GM21528 (cell line): Measurements from ENCODE around the gene ADGRG1.

Source experiments
- ATAC-seq: cut with Tn5 transposase; IDR thresholded peaks from one replicate; pipeline ENCODE4 v1.9.1; 2021; ENCODE audit warnings: mild to moderate bottlenecking, moderate library complexity; ENCODE audit not compliant: unreplicated experiment, low FRiP score

The ADGRG1 gene

GRCh38 chr16:57679767-57680482 is 51.5 kb downstream of the ADGRG1 start:
- no peak for ATAC-seq

DNA sequence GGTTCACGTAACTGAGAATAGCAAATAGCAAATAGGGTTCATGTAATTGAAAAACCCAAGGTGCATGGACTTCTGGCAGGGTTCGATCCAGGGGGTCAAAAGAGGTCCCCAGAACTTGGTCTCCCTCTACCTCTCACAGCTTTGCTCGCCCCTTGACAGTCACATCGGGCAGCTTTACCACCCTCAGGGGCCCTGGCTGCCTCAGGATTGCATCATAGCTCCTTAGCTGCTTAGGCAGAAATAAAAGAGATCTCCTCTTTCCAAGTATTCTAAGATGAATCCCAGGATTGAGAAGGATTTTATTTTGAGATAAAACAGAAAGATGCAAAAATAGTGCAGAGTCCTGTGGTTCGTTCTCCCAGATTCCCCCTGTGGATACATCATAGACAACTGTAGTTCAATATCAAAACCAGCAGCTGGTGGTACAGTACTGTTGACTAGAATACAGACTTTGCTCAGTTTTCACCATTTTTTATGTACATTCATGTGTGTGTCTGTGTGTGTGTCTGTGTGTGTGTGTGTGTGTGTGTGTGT is 52.5 kb downstream of the ADGRG1 start:
- ATAC-seq, result no peak

DNA sequence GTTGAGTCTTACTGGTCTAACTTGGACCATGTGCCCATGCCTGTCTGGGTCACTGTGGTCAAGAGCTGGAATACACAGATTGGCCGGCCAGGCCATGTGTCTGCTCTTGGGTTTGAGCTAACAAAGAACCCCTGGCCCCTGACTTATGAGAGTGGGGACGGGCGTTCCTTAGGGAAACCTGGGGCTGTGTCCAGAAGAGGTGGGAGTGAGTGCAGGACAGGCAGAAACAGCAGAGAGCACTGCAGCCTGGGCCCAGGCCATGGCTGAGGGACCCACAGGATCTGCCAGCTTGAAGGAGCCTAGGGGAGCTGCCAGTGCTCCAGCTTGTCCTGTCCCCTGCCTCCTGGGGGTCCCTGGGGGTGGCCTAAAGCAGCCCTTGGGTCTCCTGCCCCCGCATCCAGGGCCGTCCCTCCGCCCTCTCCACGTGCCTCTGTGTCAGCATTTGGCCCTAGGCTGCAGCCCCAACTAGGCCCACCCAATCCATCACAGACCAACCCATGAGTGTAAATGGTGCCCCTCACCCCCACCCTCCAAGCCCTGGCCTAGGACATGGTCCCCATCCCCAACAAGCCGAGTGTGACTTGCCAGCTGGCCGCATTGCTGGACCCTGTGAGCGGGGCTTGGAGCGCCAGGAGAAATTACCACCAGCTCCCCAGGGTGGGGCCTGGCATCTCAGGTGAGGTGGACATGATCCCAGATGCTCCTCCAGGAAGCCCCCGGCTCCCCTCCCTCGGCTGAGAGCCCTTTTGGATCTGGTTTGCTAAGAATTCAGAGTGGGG is 53.7 kb downstream of the ADGRG1 start:
- ATAC-seq, result no peak

DNA sequence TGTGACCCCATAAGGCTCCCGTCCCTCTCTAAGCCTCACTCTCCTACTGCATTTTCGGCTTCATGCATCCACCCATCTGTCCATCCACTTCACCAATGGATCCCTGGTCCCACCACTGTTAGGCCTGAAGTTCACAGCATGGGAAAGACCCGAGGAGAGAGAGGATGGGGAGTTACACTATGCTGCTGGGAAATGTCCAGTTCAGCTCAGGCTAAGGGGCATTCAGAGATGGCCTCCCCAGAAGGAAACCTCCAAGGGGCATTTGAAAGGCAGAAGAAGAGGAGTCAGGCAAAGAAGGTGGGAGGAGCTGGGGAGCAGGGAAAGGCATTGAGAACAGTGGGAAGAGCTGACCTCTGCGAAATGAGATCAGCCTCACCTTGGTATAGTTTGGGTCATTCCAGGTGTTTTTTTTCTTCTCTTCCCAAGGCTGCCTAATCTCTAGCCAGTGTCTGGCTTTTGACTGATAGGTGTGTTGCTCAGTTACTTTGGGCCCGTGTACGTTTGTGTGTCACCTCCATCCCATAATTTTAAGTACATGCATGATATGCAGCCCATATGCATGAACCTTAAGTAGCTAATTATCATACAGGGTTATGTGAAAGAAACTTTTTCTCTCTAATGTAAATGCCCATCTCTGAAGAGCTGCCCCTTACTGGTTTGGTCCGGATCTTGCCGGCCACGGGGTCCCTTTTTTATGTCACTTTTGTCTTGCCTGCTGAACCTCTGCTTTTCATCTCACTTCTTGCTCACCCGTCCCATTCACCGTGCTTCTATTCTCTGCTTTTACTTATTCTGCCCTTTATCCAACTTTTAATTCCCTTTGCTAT is 54.6 kb downstream of the ADGRG1 start:
- no peak for ATAC-seq

DNA sequence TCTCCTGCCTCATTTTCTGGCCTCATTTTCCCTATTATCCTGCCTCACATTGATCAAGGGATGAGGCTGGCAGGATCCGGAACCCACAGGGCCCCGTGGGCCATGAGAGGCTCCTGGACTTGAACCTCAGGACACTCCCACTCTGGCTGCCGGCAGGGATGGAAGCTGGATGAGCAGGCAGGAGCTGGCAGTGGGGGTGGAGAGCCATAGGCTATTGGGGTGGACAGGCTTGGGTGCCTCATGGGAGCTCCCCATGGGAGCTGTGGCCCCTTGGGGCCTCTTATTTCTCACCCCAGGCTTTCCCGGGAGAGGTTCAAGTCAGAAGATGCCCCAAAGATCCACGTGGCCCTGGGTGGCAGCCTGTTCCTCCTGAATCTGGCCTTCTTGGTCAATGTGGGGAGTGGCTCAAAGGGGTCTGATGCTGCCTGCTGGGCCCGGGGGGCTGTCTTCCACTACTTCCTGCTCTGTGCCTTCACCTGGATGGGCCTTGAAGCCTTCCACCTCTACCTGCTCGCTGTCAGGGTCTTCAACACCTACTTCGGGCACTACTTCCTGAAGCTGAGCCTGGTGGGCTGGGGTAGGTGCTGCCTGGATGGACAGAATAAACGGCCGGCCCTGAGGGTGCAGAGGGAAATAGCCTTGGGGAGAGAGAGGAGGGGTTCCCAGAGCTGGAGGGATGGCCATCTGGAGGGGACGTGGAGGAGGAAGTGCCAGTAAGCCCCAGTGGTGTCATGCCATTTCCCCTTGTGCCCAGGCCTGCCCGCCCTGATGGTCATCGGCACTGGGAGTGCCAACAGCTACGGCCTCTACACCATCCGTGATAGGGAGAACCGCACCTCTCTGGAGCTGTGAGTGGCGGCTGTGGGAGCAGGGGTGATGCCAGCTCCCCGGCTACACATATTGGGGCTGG is 55.5 kb downstream of the ADGRG1 start:
- ATAC-seq, result no peak

DNA sequence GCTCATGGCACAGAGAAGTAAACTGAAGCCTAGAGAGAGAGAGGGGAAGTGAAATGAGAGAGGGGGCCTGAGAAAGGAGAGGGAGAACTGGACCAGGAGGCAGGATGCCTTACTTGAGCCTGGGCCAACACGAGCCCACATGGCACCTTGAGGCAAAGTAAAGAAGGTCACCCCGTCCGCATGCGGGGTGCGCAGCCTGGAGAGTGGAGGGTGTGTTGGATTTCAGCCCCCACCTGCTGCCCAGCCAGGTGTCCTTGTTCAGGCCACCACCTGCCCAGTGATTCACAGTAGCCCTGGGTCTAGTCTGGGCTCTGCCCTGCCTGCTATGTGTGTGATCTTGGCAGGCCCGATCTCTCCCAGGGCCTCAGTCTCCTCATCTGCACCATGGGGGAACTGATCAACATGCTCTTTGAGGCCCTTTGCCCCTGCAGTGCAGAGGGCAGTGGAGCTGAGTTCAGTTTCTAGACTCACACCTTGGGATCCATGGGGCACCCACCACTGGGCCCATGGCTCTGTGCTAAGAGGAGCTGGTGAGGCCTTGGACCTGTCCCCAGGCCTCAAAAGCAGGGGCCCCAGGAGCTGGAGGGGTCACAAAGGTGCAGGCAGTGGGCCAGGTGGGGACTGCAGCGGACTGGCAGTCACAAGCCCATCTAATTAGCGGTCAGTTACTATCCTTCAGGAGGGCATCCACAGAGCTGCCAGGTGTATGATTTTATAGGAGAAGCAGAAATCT is 56.4 kb downstream of the ADGRG1 start:
- no peak for ATAC-seq

GRCh38 chr16:57685633-57686032 is 57.2 kb downstream of the ADGRG1 start:
- ATAC-seq, result no peak

DNA sequence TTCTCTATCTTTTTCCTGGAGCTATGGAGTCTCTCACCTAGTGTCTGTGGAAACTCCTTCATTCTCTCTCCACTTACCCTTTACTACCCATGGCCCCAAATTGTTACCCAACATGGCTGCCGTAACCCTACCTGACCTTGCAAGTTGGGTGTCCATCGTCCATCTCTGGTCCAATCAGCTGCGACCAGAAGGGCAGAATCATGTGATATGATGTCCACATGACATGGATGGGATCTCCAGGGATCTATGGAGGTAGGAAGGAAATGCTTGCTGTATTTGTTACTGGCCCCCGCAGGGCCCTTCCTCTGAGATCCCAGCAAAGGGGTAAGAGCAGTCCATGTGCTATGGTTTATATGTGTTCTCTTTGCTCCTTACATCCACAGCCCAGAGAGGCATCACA is 58.1 kb downstream of the ADGRG1 start:
- no peak for ATAC-seq

- no peak for ATAC-seq
Observed at GRCh38 chr16:57687363-57687929, 59.0 kb downstream of the ADGRG1 start.

- ATAC-seq, result no peak
Observed at GRCh38 chr16:57688487-57688986, 60.1 kb downstream of the ADGRG1 start.

DNA sequence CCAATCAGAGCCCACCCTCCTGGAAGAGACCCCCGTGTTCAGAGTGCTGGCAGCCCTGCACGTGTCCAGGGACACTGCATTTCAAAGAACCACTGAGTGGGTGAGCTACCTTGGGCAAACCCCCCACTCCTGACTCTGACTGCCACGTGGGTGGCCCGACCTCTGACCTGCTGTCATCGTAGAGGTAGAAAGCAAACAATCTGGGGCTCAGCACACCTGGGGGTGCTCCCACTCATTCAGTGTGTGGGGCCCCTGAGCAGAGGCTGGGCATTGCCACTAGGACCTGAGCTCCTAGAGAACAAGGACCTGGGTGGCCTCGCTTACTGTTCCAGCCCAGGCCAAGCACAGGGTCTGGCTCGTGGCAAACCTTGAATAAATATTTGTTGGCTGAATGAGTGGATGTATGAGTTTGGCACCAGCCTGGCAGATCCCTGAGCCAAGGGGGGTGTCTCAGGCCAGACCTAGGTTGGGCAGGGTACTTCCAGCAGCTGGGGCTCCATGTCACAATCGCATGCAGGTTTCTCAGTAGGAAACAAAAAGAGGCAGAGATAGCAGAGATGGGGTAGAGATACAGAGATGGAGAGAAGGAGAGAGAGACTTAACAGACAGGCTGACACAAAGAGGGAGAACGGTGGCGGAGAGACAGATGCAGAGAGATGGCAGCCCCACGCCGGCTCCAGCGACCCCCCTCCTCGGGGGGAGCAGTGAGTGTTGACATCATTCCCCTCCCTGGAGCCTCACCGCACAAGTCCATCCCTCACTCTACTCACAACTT is 60.7 kb downstream of the ADGRG1 start:
- no peak for ATAC-seq

- no peak for ATAC-seq
Observed at GRCh38 chr16:57689762-57690558, 61.5 kb downstream of the ADGRG1 start.

- no peak for ATAC-seq
Observed at GRCh38 chr16:57690782-57691471, 62.5 kb downstream of the ADGRG1 start.

DNA sequence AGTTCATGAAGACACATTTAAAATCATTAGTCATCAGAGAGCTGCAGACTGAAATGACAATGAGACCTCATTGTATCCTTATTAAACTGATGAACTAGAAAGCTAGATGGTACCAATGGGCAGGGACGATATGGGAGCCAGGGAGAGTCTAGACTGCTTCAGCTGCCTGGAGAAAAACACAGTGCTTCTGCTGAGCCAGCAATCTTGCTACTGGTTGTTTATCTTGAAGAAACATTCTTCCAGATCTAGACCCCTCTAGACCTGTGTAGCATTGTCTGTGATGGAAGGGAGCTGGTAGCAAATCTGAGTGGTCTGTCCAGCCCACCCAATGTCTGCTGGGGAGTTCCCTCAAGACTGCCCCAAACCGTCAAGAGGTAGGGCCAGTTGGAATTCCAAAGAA is 64.2 kb downstream of the ADGRG1 start:
- no peak for ATAC-seq

GRCh38 chr16:57693550-57693949 is 65.1 kb downstream of the ADGRG1 start:
- ATAC-seq, result no peak

- no peak for ATAC-seq
Observed at GRCh38 chr16:57694231-57694724, 65.8 kb downstream of the ADGRG1 start.
